Midbrain (tissue), 1 donor: ENCODE results near the gene GCN1.

ENCODE experiments used
- DNase-seq: peaks from one replicate; lab custom pipeline; 2025; lab: John Stamatoyannopoulos, UW

GCN1 gene

DNA sequence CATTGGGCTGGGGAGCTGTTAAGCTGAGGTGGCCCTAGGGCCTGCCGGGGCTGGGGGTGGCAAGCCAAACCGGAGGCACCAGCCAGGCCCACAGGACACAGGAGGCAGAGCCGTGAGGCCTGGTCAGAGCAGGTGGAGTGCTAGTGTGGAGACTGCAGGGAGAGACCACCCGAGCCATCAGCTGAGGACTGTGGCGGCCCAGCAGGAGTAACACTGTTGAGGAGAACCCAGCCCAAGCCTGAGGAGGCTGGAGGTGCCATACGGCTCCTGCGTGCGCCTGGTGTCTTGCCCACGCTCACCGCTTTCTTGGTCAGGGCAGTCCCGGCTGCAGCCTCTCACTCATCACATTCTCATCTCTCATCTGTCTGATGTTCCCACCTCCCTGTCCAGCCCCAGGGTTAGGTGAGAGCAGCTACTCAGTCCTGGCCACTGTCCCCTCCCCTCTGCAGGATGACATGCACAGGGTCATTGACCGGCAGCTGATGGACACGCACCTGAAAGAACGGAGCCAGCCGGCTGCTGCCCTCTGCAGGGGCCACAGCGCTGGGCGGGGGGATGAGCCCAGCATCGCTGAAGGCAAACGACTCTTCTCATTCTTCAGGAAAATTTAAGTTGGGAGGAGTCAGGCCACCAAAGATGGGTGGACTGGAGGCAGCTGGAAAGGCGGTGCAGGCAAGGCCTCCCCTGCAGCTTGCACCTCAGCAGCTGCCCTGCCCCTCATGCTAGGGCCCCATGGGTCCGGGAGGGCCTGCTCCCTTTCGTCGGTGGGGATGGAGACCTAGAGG, 101.8 kb downstream of the GCN1 start:
- no peak for DNase-seq

DNA sequence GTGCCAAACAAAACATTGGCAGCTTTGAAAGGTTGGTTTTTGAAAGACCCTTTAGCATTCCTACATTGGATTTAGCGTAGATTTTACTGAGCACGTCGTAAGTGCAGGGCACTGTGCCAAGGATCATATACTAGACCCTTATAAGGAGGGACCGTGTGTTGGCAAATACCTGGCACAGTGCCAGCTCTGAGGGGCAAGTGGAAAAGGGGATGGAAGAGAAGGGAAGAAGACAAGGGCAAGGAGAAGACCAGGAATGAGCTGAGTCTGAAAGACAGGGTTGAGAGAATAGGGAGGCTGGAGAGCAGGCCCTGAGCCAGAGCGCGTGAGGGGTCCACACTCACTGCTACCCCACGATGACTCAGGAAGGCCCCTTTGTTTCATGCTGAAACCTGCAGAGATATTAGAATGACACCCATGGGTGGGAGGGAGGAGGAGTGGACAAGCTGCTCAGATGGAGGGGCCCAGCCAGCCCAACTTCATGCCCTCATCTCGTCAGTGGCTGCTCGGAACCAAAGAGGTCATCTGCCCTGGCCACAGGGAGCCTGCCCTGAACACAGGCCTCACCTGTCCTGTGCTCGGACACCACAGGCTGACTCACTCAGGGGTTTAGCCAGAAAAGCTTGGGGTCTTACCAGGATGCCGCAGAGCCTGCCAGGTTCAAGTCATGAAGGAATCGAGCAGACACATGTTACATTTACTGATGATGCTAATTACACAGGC, 103.0 kb downstream of the GCN1 start:
- DNase-seq = no peak

DNA sequence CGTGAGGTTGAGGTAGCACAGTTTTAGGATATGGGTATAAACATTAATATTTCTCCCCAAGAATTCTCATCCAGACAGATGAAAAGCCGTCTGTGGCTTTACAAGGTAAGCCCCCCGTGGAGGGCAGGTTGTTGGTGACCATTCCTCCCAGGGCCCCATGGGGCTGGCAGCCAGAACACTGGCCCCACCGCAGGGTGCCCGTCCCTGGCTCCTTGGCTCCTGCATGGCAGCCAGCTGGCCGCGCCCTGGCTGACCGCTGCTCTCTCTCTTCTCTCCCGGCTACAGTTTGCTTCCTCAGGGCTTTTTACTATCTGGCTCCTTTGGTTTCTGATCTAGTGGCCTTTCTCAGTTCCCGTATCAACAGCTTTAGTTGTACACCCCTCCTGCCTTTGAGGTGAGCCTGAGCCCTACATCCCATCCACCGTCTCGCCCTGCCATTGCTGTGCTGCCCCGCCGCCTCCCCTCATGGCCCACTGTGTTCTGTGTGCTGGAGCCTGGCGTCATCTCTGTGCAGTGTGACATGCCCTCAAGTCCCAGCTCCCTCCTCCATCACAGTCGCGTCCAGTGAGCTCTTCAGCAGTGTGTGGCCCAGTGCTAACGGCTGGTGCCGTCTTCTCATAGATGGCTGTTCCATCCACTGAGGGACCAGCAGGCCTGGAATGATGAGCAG, 103.8 kb downstream of the GCN1 start:
- no peak for DNase-seq

DNA sequence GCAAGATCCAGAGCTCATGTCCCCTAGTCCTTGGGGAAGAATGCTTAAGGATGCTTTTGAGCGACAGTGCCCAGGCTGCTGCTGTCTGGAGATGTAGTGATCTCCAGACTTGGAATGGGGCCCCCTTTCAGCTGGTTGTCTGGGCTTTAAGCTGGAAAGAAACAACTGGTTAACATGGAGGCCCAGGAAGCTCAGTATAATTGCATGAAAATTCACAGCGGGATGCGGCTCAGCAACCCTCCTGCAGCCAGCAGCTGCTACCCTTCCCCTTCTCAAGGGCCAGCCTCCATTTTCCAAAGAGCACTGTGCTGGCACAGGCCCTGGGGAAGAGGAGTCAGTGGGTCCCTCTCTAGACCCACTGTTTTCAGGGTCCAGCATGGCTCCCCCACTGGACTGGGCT, 104.3 kb downstream of the GCN1 start:
- no peak for DNase-seq

DNA sequence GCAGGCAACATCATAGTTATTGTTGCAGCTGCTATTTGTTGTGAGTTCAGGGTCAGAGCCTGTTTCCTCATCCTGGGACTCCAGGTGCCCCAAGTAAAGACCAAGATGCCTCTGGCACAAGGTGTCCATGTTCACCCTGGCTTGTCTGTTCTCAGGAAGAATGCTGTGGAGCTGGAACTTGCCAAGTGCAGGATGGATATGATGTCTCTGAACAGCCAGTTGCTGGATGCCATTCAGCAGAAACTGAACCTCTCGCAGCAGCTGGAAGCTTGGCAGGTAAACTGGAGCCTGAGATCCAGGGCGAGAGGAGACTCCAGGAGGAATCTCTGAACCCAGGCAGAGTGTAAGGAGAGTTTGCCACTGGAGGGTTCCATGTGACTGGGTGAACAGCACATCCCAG, 104.7 kb downstream of the GCN1 start:
- no peak for DNase-seq

DNA sequence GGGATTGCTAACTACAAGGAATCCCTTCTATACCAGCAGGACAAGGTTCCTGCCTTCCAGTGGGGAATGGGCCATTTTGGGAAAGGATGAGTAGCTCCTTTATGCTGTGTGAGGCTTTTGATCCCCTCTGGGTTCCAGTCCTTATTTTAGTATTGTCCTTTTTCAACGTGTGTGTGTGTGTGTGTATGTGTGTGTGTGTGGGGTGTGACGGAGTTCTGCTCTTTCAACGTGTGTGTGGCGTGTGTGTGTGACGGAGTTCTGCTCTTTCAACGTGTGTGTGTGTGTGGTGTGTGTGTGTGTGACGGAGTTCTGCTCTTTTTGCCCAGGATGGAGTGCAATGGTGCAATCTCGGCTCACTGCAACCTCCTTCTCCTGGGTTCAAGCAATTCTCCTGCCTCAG, 105.4 kb downstream of the GCN1 start:
- DNase-seq = no peak

DNA sequence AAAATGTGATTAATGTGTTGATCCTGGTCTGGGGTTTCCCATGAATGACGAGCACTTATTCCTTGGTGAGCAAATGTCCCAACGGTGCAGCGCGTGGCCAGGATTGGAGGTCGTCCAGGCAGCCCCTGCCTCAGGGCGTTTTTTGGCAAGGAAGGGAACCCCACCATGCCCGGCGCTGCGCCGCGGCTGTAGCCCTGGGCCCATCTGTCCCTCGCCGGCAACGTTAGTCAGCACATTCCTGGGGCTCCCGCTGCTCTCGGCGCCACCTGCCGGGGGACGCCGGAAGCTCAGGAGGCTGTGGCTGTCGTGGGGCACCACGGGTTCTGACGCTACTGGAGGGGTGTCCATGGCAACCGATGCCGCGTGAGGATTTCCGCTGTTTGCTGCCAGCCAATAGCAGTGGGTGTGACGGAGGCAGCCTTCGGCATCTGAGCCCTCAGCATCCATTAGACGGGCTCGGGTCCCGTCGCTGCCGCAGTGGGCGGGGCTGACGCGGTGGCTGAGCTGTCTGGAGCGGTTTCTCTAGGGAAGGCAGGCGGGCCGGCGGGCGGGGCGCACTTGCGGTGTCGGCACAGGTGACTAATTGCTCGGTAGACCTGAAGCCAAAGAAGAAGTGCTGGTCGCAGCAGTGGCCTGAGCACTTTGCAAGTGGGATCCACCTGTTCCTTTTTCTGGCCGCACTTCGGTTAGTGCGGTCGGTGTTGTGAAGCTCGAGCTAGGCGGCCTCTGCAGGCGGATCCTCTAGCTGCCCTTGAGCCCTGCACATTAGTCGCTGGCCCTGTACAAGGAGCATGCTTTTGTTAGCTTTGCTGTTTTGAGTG, 107.5 kb downstream of the GCN1 start:
- DNase-seq = peak; percentile 100

DNA sequence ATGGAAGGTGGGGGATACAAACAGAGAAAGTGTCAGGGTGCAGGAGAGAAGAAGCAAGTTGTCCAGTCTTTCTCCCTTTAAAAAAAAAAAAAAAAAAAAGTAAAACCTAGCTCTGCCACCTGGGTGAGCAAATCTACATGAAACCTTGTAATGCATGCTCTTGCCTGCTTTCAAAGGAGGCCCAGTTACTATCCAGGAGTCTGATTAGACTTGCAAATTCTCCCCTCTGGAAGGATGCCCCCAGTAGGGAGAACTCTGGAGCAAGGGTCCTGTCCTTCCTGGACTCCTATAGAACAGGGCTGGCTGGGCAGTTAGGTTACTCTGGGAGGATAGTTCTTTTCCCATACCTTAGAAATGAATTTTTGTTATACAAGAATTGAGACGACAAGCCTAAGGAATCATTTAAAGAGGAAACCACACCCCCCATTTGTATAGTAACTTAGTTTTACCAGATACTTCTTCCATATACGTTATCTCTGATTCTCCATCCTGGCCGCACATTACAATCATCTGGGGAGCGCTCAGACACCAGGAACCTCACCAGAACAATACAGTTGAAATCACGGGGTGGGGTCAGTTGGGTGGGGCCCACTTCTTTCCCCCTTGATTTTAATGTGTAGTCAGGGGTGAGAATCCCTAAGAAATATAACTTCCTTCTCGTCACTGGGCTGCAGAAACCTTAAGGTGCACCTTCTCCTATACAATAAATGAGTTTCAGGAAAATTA, 108.4 kb downstream of the GCN1 start:
- DNase-seq = no peak

DNA sequence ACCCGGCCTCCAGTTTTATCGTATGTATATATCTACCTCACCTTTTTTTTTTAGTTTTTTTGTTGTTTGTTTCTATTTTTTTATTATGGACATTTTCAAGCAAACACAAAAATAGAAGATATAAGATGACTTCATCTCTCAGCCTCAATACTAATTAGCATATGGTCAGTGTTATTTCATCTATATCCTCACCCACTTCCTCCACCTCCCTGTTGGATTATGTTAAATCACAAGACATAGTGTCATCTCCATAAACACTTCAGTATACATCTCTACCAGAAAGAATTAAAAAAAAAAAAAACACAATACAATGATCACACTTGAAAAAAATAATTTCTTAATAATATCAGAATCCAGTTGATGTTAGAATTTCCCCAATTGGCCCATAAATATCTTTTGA, 112.9 kb downstream of the GCN1 start:
- DNase-seq = no peak

DNA sequence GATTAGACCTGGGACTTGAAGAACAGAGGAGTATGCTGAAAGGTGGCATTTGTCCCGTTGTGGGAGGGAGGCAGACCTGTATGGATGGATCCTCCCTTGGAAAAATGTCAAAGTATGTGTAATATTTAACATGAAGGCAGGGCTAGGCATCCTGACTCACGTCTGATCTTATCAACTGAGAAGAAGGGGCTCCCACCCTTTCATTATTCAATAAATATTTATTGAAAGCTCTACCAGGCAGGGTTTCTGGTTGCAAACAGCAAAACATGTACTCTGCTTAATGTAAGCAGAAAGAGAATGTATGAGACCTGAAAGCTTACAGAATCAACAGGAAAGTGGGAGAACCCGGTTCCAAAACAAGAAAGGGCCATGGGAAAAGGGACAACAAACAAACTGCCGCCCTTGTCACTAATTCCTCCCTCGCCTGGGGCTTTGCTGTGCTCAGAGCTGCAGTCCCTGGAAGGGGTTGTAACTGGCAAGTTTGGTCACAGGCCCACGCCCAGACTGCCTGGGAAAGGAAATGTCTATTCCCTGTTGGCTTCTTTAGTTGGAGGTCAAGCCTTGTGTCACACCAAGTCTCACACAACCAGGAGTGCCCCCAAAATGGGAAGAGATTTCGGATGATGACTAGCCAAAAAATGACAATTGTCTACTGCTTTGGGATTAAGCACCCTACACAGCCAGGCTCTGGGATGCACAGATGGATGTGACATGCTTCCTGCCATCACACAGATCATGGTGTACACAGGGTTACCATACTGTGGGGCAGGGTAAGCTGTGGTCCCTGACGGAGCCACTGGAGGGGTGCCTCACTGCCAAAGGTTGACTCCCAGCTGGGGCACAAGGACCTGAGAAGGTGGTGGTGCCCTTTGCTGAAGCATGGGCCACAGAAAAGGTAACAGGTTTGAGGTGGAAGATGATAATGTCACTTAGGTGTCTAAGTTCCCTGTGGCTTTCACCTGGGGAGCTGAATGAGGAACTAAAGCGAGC, 114.8 kb downstream of the GCN1 start:
- DNase-seq = no peak

DNA sequence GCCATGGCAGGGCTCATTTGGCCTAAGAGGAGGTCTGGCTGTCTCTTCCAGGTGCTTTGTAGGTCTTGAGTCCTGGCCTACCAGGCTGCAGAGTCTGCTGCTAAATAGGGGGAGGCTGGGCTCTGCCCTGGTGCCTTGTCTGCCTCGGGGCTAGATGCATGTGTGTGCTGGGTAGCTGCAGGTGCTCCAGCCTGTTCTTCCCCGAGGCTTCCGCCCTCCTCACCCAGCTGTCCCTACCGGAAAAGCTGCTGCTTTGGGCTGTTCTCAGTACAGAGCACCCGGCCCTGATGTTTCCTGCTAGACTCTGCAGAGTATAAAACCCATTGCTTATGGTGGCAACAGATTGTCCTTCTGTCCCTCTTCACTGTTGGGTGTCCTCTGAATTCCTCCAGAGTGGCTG, 115.6 kb downstream of the GCN1 start:
- DNase-seq = no peak

DNA sequence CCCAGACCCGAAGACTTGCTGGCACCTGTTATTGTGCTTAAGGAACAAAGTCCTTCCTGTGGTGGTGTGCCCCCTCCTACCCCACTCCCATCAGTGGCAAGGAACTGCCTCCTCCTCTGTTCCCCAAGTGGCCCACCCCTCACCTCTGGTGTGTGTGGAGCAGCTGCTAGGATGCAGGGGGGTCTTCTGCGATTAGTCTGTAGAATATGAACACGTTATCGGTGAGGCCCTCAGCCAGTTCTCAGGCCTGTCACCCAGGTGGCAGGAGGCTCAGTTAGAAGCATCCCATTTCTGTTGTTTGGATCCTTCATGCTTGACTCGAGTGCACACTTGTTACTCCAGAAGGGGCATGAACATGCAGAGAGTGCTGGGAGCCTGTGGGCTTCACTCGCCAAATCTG, 117.3 kb downstream of the GCN1 start:
- no peak for DNase-seq
